GM12864 (cell line): ENCODE measurements around the gene TMEM25.
"Not testable (repeated sequence)": the region's sequence is repeated elsewhere in the genome, so short reads cannot be mapped to it uniquely, and the experiment has no call there.

Source experiments
- DNase-seq: peaks from one replicate; pipeline ENCODE4 v3.0.0-alpha.2; 2011; ENCODE audit warnings: low read depth
- H3K4me3 ChIP-seq: 2 replicates; pipeline ENCODE4 v1.5.1; 2011; ENCODE audit warnings: mild to moderate bottlenecking, low read depth, low read length, control low read depth
- TF ChIP-seq, protein P1 (sequence below): IDR thresholded peaks from 2 replicates; pipeline ENCODE4 v1.5.1; 2011; ENCODE audit warnings: low read depth, mild to moderate bottlenecking, moderate library complexity, low read length, control low read depth, inconsistent platforms; ENCODE audit errors: missing control alignments

The TMEM25 gene

DNA sequence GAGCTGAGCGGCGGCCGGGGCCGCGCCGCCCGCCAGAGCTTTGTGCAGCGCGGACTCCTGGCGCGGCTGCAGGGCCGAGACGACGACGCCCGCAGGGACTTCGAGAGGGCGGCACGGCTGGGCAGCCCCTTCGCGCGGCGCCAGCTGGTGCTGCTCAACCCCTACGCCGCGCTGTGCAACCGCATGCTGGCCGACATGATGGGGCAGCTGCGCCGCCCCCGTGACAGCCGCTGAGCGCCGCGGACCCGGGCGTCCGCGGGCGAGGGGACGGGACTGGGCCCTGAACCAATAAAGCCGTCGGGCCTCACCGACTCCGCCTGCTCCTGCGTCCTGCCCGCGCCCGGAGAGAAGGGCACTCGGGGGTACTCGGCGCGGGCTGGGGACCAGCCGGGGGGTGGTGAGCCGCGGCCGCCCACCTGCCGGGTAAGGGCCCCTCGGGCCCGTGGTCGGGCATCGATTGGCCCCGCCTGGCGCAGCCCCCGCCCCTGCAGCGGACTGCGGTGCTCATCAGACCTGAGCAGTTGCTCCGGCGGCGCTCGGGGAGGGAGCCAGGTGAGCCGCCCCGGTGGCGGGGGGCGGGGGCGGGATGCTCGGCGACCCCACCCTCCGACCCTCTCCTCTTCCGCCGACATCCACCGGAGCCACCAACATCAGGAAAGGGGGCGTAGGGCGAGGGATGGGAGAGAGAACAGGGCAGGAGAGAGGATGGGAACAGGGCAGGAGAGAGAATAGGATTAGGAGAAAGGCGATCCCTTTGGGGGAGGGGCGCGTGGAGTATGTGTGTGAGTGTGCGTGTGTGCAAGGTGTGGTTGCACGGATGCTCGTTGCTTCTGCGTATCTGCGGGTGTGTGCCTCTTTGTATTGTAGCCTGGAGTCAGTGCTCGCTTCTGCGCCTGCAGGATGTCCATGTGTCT, at the start of gene TMEM25:
Gene TMEM25, plus strand, starts transcription at position 510 of the 914 bp plus-strand sequence. CDS start 610 bp downstream, outside the sequence.
- peak within 1 kb of the TSS; percentile 80 for H3K4me3 ChIP-seq
- no peak for DNase-seq
- TF ChIP-seq, protein P1, sequence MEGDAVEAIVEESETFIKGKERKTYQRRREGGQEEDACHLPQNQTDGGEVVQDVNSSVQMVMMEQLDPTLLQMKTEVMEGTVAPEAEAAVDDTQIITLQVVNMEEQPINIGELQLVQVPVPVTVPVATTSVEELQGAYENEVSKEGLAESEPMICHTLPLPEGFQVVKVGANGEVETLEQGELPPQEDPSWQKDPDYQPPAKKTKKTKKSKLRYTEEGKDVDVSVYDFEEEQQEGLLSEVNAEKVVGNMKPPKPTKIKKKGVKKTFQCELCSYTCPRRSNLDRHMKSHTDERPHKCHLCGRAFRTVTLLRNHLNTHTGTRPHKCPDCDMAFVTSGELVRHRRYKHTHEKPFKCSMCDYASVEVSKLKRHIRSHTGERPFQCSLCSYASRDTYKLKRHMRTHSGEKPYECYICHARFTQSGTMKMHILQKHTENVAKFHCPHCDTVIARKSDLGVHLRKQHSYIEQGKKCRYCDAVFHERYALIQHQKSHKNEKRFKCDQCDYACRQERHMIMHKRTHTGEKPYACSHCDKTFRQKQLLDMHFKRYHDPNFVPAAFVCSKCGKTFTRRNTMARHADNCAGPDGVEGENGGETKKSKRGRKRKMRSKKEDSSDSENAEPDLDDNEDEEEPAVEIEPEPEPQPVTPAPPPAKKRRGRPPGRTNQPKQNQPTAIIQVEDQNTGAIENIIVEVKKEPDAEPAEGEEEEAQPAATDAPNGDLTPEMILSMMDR, result no peak

DNA sequence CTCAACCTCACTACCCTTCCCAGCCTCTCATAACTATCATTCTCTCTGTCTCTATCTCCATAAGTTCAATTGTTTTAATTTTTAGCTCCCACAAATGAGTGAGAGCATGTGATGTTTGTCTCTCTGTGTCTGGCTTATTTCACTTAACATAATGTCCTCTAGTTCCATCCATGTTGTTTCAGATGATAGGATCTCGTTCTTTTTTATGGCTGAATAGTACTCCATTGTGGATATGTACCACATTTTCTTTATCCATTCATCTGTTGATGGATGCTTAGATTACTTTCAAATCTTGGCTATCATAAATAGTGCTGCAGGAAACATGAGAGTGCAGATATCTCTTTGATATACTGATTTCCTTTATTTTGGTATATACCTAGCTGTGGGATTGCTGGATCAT, 49.8 kb upstream of the TMEM25 start:
- H3K4me3 ChIP-seq, DNase-seq: not testable (repeated sequence)

DNA sequence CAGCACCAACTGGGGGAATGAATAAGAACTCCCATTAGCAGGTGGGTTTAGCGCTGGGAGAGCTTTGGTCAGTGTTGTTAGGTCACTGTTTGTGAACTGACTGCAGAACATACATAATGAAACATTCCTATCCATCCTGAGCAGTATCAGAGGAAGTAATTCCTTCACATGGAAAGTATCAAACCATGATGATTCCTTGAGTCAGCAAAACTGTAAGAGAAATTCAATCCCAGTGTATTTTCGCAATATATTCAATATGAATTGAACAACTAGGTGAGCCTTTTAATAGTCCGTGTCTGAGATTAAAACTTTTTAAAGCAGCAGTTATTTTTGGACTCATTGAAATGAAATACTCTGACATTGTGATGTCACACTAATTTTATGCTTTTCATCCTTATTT, 46.6 kb upstream of the TMEM25 start:
- DNase-seq, result no peak

DNA sequence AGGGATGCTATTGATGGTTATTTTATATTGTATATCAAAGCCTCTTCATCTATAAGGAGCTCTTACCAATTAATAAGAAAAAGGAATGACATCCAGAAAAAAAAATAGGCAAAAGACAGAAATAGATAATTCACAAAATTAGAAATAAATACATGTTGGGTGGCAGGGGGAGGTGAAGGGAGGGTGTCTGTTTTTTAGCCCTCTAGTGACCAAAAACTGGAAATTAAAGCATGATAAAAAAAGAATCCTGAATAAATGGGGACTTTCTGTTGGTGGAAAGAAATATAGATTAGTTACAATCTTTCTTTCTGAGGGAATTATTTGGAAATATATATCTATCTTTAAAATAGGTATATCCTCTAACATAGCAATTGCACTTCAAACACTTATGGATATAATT, 45.7 kb upstream of the TMEM25 start:
- no peak for DNase-seq
- H3K4me3 ChIP-seq, result no peak overlapping the region
- TF ChIP-seq, protein P1, result no peak

More for the DNA sequence above, 46.6 kb upstream of the TMEM25 start:
- TF ChIP-seq, protein P1, result no peak
- no peak overlapping the region for H3K4me3 ChIP-seq

DNA sequence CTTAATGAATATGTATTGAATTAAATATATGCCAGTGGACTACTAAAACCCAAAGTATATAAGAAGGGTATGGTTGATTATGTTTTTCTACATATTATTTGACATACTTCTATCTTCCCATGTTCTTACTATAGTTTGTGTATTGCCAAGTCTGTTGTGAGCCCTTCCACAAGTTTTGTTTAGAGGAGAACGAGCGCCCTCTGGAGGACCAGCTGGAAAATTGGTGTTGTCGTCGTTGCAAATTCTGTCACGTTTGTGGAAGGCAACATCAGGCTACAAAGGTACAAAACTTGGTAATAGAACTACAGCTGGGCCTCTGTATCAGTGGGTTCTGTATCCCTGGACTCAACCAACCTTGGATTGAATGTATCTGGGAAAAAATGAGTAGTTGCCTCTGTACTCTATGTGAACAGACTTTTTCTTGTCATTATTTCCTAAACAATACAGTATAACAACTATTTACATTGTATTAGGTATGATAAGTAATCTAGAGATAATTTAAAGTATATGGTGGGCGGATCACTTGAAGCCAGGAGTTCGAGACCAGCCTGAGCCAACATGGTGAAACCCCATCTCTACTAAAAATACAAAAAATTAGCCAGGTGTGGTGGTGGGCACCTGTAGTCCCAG, 42.4 kb upstream of the TMEM25 start:
- peak; percentile 61 for DNase-seq
- TF ChIP-seq, protein P1, result peak; percentile 72
- no peak overlapping the region for H3K4me3 ChIP-seq

DNA sequence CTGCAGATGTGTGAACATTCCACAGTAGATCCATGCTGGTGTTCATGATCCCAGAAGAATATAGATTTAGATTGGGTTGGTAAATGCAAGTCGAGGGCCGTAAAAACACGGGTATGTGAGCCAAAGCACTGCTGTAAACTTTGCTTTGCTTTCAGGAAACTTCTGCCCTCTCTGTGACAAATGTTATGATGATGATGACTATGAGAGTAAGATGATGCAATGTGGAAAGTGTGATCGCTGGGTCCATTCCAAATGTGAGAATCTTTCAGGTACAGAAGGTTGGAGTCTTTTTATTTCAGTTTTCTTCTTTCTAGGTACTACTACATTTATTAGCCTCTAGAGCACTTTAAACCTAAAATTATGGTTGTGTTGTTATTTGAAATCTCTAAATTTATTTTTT, 40.0 kb upstream of the TMEM25 start:
- H3K4me3 ChIP-seq, result no peak overlapping the region
- TF ChIP-seq, protein P1, result no peak
- no peak for DNase-seq

DNA sequence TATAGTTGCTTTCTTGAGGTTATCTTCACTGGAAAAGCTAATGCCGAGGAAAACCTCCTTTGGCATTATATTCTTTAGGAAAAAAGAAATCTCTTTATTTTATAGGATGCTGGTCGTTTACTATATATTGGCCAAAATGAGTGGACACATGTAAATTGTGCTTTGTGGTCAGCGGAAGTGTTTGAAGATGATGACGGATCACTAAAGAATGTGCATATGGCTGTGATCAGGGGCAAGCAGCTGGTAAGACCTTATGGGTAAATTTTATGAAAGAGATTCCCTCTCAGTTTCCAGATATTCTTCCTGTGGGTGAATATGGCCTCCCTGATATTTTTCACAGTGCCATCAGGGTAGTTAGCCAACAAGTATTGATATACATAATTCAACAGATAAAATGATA, 33.2 kb upstream of the TMEM25 start:
- DNase-seq, result no peak
- no peak overlapping the region for H3K4me3 ChIP-seq
- TF ChIP-seq, protein P1, result no peak
